Mucosa of rectum (tissue), 2 donors: ENCODE measurements around the gene AGXT2.
"Not testable (repeated sequence)": the region's sequence is repeated elsewhere in the genome, so short reads cannot be mapped to it uniquely, and the experiment has no call there.

ENCODE experiments used
- H3K27ac ChIP-seq, 2 donors: one replicate each; pipeline ENCODE4 v1.7.0; 2013; ENCODE audit warnings: inconsistent platforms in 2 of 2, low read depth in 2 of 2, low read length in 2 of 2
- H3K27me3 ChIP-seq, 2 donors: one replicate each; pipeline ENCODE4 v1.7.0; 2013; ENCODE audit warnings: low read length in 2 of 2; ENCODE audit not compliant: control insufficient read depth in 2 of 2, insufficient read depth in 2 of 2
- H3K36me3 ChIP-seq, 2 donors: one replicate each; pipeline ENCODE4 v1.7.0; 2013; ENCODE audit warnings: low read length in 2 of 2; ENCODE audit not compliant: control insufficient read depth in 2 of 2, insufficient read depth in 2 of 2
- H3K4me1 ChIP-seq, 2 donors: one replicate each; pipeline ENCODE4 v1.7.0; 2013; ENCODE audit warnings: low read length in 2 of 2, mild to moderate bottlenecking in 1 of 2; ENCODE audit not compliant: control insufficient read depth in 2 of 2, insufficient read depth in 2 of 2
- H3K4me3 ChIP-seq, 2 donors: one replicate each; pipeline ENCODE4 v1.7.0; 2013; ENCODE audit warnings: low read length in 2 of 2
- H3K9ac ChIP-seq, 2 donors: one replicate each; pipeline ENCODE4 v1.7.0; 2013; ENCODE audit warnings: low read length in 2 of 2, low read depth in 1 of 2, mild to moderate bottlenecking in 1 of 2
- H3K9me3 ChIP-seq, 2 donors: one replicate each; pipeline ENCODE4 v1.7.0; 2013; ENCODE audit warnings: low read length in 2 of 2; ENCODE audit not compliant: control insufficient read depth in 2 of 2
- donor health status: healthy.
- donor health status: Normal muscosa, but diverticular disease.

Gene AGXT2

DNA sequence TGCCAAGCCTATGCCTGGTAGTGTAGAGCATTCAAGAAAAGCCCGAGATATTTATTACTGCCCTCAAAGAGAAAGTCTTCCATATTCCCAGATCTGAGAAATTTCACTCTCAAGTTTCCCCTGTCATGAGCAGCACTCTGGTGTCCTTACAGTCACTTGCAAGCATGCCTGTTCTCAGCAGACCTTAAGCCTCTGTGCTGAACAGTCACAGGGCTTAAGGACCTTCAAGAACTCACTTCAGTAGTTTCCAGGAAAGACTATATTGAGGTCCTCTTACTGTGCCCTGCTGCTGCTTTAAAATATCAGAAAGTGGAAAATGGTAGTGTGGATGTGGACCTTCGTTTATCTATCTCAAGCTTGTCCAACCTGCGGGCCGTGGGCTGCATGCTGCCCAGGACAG is 64.9 kb downstream of the AGXT2 start:
- Histone ChIP-seq H3K36me3 (no peaks in the 10 kb centered on the region), H3K27ac (no peak overlapping the region), H3K4me1 (no peaks in the 10 kb centered on the region), H3K9me3 (peaks cover 0 to 2% of the 10 kb centered on the region in 2 donors), H3K27me3 (no peaks in the 10 kb centered on the region), H3K9ac (no peak overlapping the region), H3K4me3 (no peak overlapping the region)

- Histone ChIP-seq H3K9ac (no peak overlapping the region), H3K36me3 (no peaks in the 10 kb centered on the region), H3K4me3 (no peak overlapping the region), H3K4me1 (no peaks in the 10 kb centered on the region), H3K27me3 (no peaks in the 10 kb centered on the region), H3K9me3 (no peaks in the 10 kb centered on the region), H3K27ac (no peak overlapping the region)
Observed at GRCh38 chr5:34978681-34979080, 69.1 kb downstream of the AGXT2 start.

DNA sequence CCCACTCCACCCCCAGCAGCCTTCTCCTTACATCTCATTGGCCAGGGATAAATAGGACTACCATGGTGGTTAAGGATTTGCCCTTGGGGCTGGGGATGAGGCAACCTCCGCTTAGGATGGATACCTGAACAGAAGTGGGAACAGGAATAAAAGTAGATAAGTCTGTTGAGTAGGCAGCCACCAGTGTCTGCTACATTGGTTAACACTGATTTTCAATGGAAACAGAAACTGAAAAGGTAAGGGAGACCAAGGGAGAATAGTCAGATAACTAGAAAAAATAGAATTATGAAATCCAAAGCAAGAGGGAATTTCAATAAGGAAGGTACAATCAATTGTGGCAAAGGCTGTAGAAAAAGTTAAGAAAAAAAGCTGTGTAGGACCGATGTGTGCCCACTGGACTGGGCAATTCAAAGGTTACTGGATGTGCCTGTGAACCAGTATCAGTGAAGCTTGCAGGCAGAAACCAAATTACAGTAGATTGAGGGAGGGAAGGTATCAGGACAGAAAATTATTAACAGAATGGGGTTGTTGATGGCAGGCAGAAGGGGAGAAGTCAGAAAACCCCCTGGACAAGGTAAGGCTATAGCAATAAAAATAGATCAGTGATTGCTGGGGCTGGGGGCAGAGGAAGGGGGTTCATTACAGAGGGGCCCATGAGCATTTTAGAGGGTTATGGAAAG is 69.7 kb downstream of the AGXT2 start:
- H3K9me3 ChIP-seq: no peaks in the 10 kb centered on the region
- H3K27ac ChIP-seq: no peak overlapping the region
- H3K36me3 ChIP-seq: no peaks in the 10 kb centered on the region
- H3K9ac ChIP-seq: no peak overlapping the region
- no peaks in the 10 kb centered on the region for H3K27me3 ChIP-seq
- H3K4me1 ChIP-seq: no peaks in the 10 kb centered on the region
- no peak overlapping the region for H3K4me3 ChIP-seq

- H3K27me3 ChIP-seq: no peaks in the 10 kb centered on the region
- no peak overlapping the region for H3K27ac ChIP-seq
- H3K9me3 ChIP-seq: no peaks in the 10 kb centered on the region
- no peaks in the 10 kb centered on the region for H3K36me3 ChIP-seq
- no peak overlapping the region for H3K4me3 ChIP-seq
- H3K4me1 ChIP-seq: no peaks in the 10 kb centered on the region
- no peak overlapping the region for H3K9ac ChIP-seq
Observed at GRCh38 chr5:34976347-34976746, 71.4 kb downstream of the AGXT2 start.

DNA sequence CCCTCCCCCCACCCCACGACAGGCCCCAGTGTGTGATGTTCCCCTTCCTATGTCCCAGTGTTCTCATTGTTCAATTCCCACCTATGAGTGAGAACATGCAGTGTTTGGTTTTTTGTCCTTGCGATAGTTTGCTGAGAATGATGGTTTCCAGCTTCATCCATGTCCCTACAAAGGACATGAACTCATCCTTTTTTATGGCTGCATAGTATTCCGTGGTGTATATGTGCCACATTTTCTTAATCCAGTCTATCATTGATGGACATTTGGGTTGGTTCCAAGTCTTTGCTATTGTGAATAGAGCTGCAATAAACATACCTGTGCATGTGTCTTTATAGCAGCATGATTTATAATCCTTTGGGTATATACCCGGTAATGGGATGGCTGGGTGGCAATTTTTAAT is 76.1 kb downstream of the AGXT2 start:
- not testable (repeated sequence) for H3K4me3 ChIP-seq, H3K36me3 ChIP-seq, H3K9me3 ChIP-seq, H3K27me3 ChIP-seq, H3K4me1 ChIP-seq, H3K9ac ChIP-seq, H3K27ac ChIP-seq

DNA sequence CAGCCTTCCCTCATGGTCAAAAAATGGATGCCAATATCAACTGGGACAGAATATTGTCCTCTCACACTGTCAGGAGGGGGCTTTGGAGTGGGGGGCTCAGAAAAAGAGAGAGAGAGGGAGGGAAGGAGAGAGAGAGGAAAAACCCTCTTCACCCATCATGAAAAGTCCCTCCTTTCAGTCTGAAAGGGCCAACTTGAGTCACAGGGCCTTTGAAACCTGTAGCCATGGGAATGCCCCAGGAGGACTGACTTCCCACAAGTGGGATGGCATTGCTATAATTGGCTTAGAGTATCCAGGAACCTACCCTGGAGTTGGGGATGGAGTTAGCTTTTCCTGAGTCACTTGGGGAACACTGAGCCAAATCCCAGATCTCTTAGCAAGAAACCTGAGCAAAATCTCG is 77.2 kb downstream of the AGXT2 start:
- Histone ChIP-seq H3K27me3 (no peaks in the 10 kb centered on the region), H3K9ac (no peak overlapping the region), H3K27ac (no peak overlapping the region), H3K4me3 (no peak overlapping the region), H3K9me3 (no peaks in the 10 kb centered on the region), H3K4me1 (no peaks in the 10 kb centered on the region), H3K36me3 (no peaks in the 10 kb centered on the region)

GRCh38 chr5:34968258-34968657 is 79.5 kb downstream of the AGXT2 start:
- Histone ChIP-seq H3K4me1 (no peaks in the 10 kb centered on the region), H3K27ac (no peak overlapping the region), H3K36me3 (no peaks in the 10 kb centered on the region), H3K9ac (no peak overlapping the region), H3K4me3 (no peak overlapping the region), H3K9me3 (no peaks in the 10 kb centered on the region), H3K27me3 (no peaks in the 10 kb centered on the region)

DNA sequence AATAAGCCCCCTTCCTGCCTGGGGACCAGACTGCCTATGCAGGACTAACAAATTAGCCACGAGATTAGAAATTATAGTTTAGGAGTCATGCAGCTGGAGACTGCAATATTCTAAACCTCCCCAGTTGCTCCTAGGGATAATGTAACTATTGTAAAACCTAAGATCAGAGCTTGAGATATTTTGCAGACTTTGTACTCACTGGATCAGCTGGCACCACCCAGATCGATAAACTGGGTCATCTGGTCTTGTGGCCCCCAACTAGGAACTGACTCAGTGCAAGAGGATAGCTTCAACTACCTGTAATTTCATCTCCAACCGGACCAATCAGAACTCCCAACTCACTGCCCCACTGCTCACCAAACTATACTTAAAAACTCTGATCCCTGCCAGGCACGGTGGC is 80.2 kb downstream of the AGXT2 start:
- H3K4me1 ChIP-seq: no peaks in the 10 kb centered on the region
- no peaks in the 10 kb centered on the region for H3K9me3 ChIP-seq
- no peak overlapping the region for H3K27ac ChIP-seq
- H3K36me3 ChIP-seq: no peaks in the 10 kb centered on the region
- no peak overlapping the region for H3K9ac ChIP-seq
- no peaks in the 10 kb centered on the region for H3K27me3 ChIP-seq
- no peak overlapping the region for H3K4me3 ChIP-seq

DNA sequence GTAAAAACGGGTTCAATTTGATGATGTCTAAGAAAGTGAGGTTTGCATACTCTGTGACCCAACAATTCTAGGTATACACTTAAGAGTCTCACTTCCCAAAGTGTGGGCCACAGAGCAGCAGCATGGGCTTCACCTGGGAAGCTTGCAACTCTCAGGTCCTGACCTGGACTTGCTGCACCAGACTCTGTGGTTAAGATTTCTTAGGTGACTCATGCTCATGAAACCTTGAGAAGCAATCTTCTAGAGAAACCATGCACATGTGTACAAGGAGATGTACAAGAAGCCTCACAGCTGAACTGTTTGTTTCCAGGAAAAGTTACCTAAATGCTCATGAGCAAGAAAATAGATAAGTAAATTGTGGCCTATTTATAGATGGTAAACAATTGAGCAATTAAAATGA is 88.4 kb downstream of the AGXT2 start:
- Histone ChIP-seq H3K4me3 (no peak overlapping the region), H3K4me1 (no peaks in the 10 kb centered on the region), H3K36me3 (peaks cover 2 to 6% of the 10 kb centered on the region in 2 donors), H3K27me3 (no peaks in the 10 kb centered on the region), H3K9ac (no peak overlapping the region), H3K27ac (no peak overlapping the region), H3K9me3 (no peaks in the 10 kb centered on the region)

GRCh38 chr5:34957857-34958690 is 89.7 kb downstream of the AGXT2 start:
- Histone ChIP-seq H3K27me3 (no peaks in the 10 kb centered on the region), H3K27ac (no peak overlapping the region), H3K4me3 (no peak overlapping the region), H3K9ac (no peak overlapping the region), H3K4me1 (no peaks in the 10 kb centered on the region), H3K9me3 (no peaks in the 10 kb centered on the region), H3K36me3 (peaks cover 9 to 10% of the 10 kb centered on the region in 2 donors)
